ENCODE results near the gene SCYL3.

GRCh38 chr1:169941982-169942830 lies 48.5 kb upstream of the SCYL3 start:
- TF ChIP-seq POLR2A (IDR thresholded peaks at IDR 0.05), result no peak
- TF ChIP-seq CTCF (IDR thresholded peaks at IDR 0.05), result no peak

Measured in Peyer's patch (tissue), 4 donors.